ENCODE results near the gene PRRC2B. TPM values are rescaled to one million over a fixed set of nuclear protein-coding genes. Genes with fewer than 3 reads are reported as not detected.
A peak's percentile ranks its signal among the peaks of the same experiment; 100 is the strongest.
"Not testable (repeated sequence)": the region's sequence is repeated elsewhere in the genome, so short reads cannot be mapped to it uniquely, and the experiment has no call there.

Gene PRRC2B
- polyA plus RNA-seq, 3 donors: 31.8 to 66.5 (median 54.8) TPM

- no peak overlapping the region for H3K27ac ChIP-seq (ENCODE audit: low read depth, low read length)
- 68 to 70% (median 69%) methylated on average over 8 of the region's 8 CpGs for WGBS, 3 donors
These were observed 96.6 kb downstream of the PRRC2B start for GRCh38 chr9:131490514-131490913.

GRCh38 chr9:131491001-131491710, 97.3 kb downstream of the PRRC2B start:
- no peak overlapping the region for H3K27ac ChIP-seq (ENCODE audit: low read depth, low read length)
- WGBS, 3 donors: 94 to 96% (median 94%) methylated on average over 20 of the region's 20 CpGs

- 80 to 95% (median 88%) methylated on average over 6 of the region's 6 CpGs for whole genome bisulfite sequencing, 3 donors
- no peak overlapping the region for H3K27ac ChIP-seq (ENCODE audit: low read depth, low read length)
These were observed 98.2 kb downstream of the PRRC2B start for GRCh38 chr9:131492070-131492469.

GRCh38 chr9:131494296-131494870, 100.5 kb downstream of the PRRC2B start:
- no peak overlapping the region for H3K27ac ChIP-seq (ENCODE audit: low read depth, low read length)
- WGBS, 3 donors: 91 to 94% (median 92%) methylated on average over 22 of the region's 22 CpGs

GRCh38 chr9:131495785-131496184, 101.9 kb downstream of the PRRC2B start:
- WGBS, 3 donors: 85 to 89% (median 88%) methylated on average over 22 of the region's 22 CpGs
- H3K27ac ChIP-seq (ENCODE audit: low read depth, low read length): no peak overlapping the region

- 77 to 81% (median 81%) methylated on average over 10 of the region's 10 CpGs for WGBS, 3 donors
- no peak overlapping the region for H3K27ac ChIP-seq (ENCODE audit: low read depth, low read length)
These were observed 103.0 kb downstream of the PRRC2B start for GRCh38 chr9:131496844-131497405.

- no peak overlapping the region for H3K27ac ChIP-seq (ENCODE audit: low read depth, low read length)
- 78 to 85% (median 78%) methylated on average over 7 of the region's 7 CpGs for WGBS, 3 donors
These were observed 105.4 kb downstream of the PRRC2B start for GRCh38 chr9:131499254-131499767.

- no peak overlapping the region for H3K27ac ChIP-seq (ENCODE audit: low read depth, low read length)
- WGBS, 3 donors: 66 to 72% (median 70%) methylated on average over 12 of the region's 12 CpGs
These were observed 106.5 kb downstream of the PRRC2B start for GRCh38 chr9:131500377-131500776.

- no peak overlapping the region for H3K27ac ChIP-seq (ENCODE audit: low read depth, low read length)
- WGBS, 3 donors: 57 to 63% (median 61%) methylated on average over 5 of the region's 5 CpGs
These were observed 107.2 kb downstream of the PRRC2B start for GRCh38 chr9:131500939-131501541.

GRCh38 chr9:131502781-131503625, 109.1 kb downstream of the PRRC2B start, which contains the start of gene POMT1:
POMT1 (plus strand) TSS chr9:131502918; CDS start chr9:131504219, 1,301 bp downstream.
- 0 to 1% (median 0%) methylated on average over 80 to 83 of the region's 83 CpGs for WGBS, 3 donors
- peak within 1 kb of the TSS; percentile 32 for H3K27ac ChIP-seq (ENCODE audit: low read depth, low read length)

- peak overlapping the region; percentile 32 for H3K27ac ChIP-seq (ENCODE audit: low read depth, low read length)
- 21 to 30% (median 26%) methylated on average over 29 to 32 of the region's 32 CpGs for WGBS, 3 donors
These were observed 110.0 kb downstream of the PRRC2B start for GRCh38 chr9:131503626-131504465.

GRCh38 chr9:131505012-131505411, 111.1 kb downstream of the PRRC2B start:
- H3K27ac ChIP-seq (ENCODE audit: low read depth, low read length): no peak overlapping the region
- 91 to 93% (median 92%) methylated on average over 8 of the region's 8 CpGs for WGBS, 3 donors

GRCh38 chr9:131511416-131511815, 117.5 kb downstream of the PRRC2B start:
- WGBS, 3 donors: 70 to 74% (median 71%) methylated on average over 7 of the region's 7 CpGs
- H3K27ac ChIP-seq (ENCODE audit: low read depth, low read length): no peak overlapping the region

- 90 to 96% (median 93%) methylated on average over 6 of the region's 6 CpGs for WGBS, 3 donors
- no peak overlapping the region for H3K27ac ChIP-seq (ENCODE audit: low read depth, low read length)
These were observed 118.0 kb downstream of the PRRC2B start for GRCh38 chr9:131511880-131512279.

- H3K27ac ChIP-seq (ENCODE audit: low read depth, low read length): no peak overlapping the region
- WGBS, 3 donors: 92 to 95% (median 93%) methylated on average over 15 of the region's 15 CpGs
These were observed 119.3 kb downstream of the PRRC2B start for GRCh38 chr9:131513177-131513576.

- 49 to 88% (median 59%) methylated on average over 10 to 12 of the region's 12 CpGs for WGBS, 3 donors
- H3K27ac ChIP-seq (ENCODE audit: low read depth, low read length): not testable (repeated sequence)
These were observed 121.7 kb downstream of the PRRC2B start for GRCh38 chr9:131515559-131516031.

GRCh38 chr9:131516100-131516499, 122.2 kb downstream of the PRRC2B start:
- WGBS, 3 donors: 52 to 91% (median 56%) methylated on average over 15 of the region's 15 CpGs
- H3K27ac ChIP-seq (ENCODE audit: low read depth, low read length): no peak overlapping the region

Data from adipose tissue (tissue), 3 donors.